Loucy (cell line): ENCODE results near the gene CYP1B1.
"Not testable (repeated sequence)": the region's sequence is repeated elsewhere in the genome, so short reads cannot be mapped to it uniquely, and the experiment has no call there.

Source experiments
- H2AFZ ChIP-seq: fragments of 200-600 bp; sonication (generic); 2 replicates; pipeline ENCODE4 v1.6.0; 2016; ENCODE audit warnings: antibody characterized with exemption, mild to moderate bottlenecking, low read length, moderate library complexity
- H3F3A ChIP-seq: fragments of 200-600 bp; 2 replicates; pipeline ENCODE4 v1.6.0; 2016; ENCODE audit warnings: antibody characterized with exemption, low read depth, mild to moderate bottlenecking
- H3K27me3 ChIP-seq: fragments of 200-600 bp; sonication (generic); 2 replicates; pipeline ENCODE4 v1.6.1; 2014; ENCODE audit warnings: low read length, mild to moderate bottlenecking; ENCODE audit not compliant: insufficient read depth, poor library complexity, severe bottlenecking
- H3K36me3 ChIP-seq: fragments of 200-600 bp; sonication (generic); 2 replicates; pipeline ENCODE4 v1.6.1; 2016; ENCODE audit warnings: low read length; ENCODE audit not compliant: insufficient read depth
- H3K4me1 ChIP-seq: fragments of 200-600 bp; sonication (generic); 2 replicates; pipeline ENCODE4 v1.5.1; 2014; ENCODE audit warnings: low read length, mild to moderate bottlenecking; ENCODE audit not compliant: insufficient read depth, poor library complexity, severe bottlenecking
- H3K4me2 ChIP-seq: fragments of 200-600 bp; sonication (generic); 2 replicates; pipeline ENCODE4 v1.6.0; 2014; ENCODE audit warnings: antibody characterized with exemption, low read length, low read depth, mild to moderate bottlenecking; ENCODE audit not compliant: poor library complexity, severe bottlenecking
- H3K4me3 ChIP-seq: fragments of 200-600 bp; sonication (generic); 2 replicates; pipeline ENCODE4 v1.5.1; 2014; ENCODE audit warnings: low read length, mild to moderate bottlenecking, mixed read lengths; ENCODE audit not compliant: poor library complexity, severe bottlenecking
- H3K79me2 ChIP-seq: fragments of 200-600 bp; sonication (generic); 2 replicates; pipeline ENCODE4 v1.6.1; 2014; ENCODE audit warnings: low read length; ENCODE audit not compliant: insufficient read depth
- H3K9ac ChIP-seq: fragments of 200-600 bp; sonication (generic); 2 replicates; pipeline ENCODE4 v1.6.0; 2014; ENCODE audit warnings: mild to moderate bottlenecking, low read depth, low read length, moderate library complexity; ENCODE audit not compliant: poor library complexity, severe bottlenecking
- H3K9me2 ChIP-seq: fragments of 200-600 bp; sonication (generic); replicated peaks from 2 replicates; pipeline ENCODE4 v1.6.1; 2016; ENCODE audit warnings: low read depth, low read length, mixed read lengths
- H3K9me3 ChIP-seq: fragments of 200-600 bp; sonication (generic); 2 replicates; pipeline ENCODE4 v1.6.1; 2014; ENCODE audit warnings: mild to moderate bottlenecking, antibody characterized with exemption, low read length, low read depth; ENCODE audit not compliant: insufficient read depth
- H4K20me1 ChIP-seq: fragments of 200-600 bp; sonication (generic); 2 replicates; pipeline ENCODE4 v1.6.0; 2014; ENCODE audit warnings: antibody characterized with exemption, low read length, mild to moderate bottlenecking; ENCODE audit not compliant: insufficient read depth, poor library complexity, severe bottlenecking
- CTCF ChIP-seq: fragments of 200-600 bp; sonication (generic); conservative IDR thresholded peaks from 2 replicates; pipeline ENCODE4 v1.5.1; 2014; ENCODE audit warnings: mild to moderate bottlenecking, antibody characterized with exemption, low read length
- EZH2phosphoT487 ChIP-seq: fragments of 200-600 bp; IDR thresholded peaks from 2 replicates; pipeline ENCODE4 v1.6.1; 2018; ENCODE audit warnings: antibody characterized with exemption, mild to moderate bottlenecking, moderate library complexity, borderline replicate concordance

CYP1B1 gene

GRCh38 chr2:38090928-38091327 lies 15.0 kb upstream of the CYP1B1 start:
- Histone ChIP-seq H3K9me2 (no peaks in the 10 kb centered on the region), H3K4me2 (no peak overlapping the region), H4K20me1 (no peaks in the 10 kb centered on the region), H2AFZ (no peak overlapping the region), H3K9me3 (no peaks in the 10 kb centered on the region), H3F3A (no peaks in the 10 kb centered on the region), H3K4me1 (no peaks in the 10 kb centered on the region), H3K9ac (no peak overlapping the region), H3K79me2 (no peaks in the 10 kb centered on the region), H3K4me3 (no peak overlapping the region), H3K36me3 (no peaks in the 10 kb centered on the region), H3K27me3 (no peaks in the 10 kb centered on the region)
- no peak for TF ChIP-seq EZH2phosphoT487
- TF ChIP-seq CTCF: no peak

- H3K36me3 ChIP-seq: not testable (repeated sequence)
Measured at GRCh38 chr2:38090212-38090611, 14.3 kb upstream of the CYP1B1 start.

GRCh38 chr2:38085998-38086698 lies 10.2 kb upstream of the CYP1B1 start:
- not testable (repeated sequence) for H3K4me3 ChIP-seq, H3K79me2 ChIP-seq, H3K9me2 ChIP-seq

More at GRCh38 chr2:38090212-38090611, 14.3 kb upstream of the CYP1B1 start:
- H2AFZ ChIP-seq, H3F3A ChIP-seq, H3K79me2 ChIP-seq, H3K4me1 ChIP-seq, H3K4me2 ChIP-seq, H3K9me2 ChIP-seq, H3K4me3 ChIP-seq, H3K9ac ChIP-seq, H3K27me3 ChIP-seq, H3K9me3 ChIP-seq, H4K20me1 ChIP-seq: not testable (repeated sequence)

GRCh38 chr2:38084556-38084955 lies 8.6 kb upstream of the CYP1B1 start:
- not testable (repeated sequence) for H3K27me3 ChIP-seq, H3K79me2 ChIP-seq, H3K4me3 ChIP-seq, H3F3A ChIP-seq, H3K36me3 ChIP-seq, H3K9me3 ChIP-seq, H3K4me1 ChIP-seq, H3K9ac ChIP-seq, H3K9me2 ChIP-seq, H4K20me1 ChIP-seq, H2AFZ ChIP-seq, H3K4me2 ChIP-seq

More at GRCh38 chr2:38085998-38086698, 10.2 kb upstream of the CYP1B1 start:
- not testable (repeated sequence) for H3K9me3 ChIP-seq, H3K4me2 ChIP-seq, H3F3A ChIP-seq, H3K4me1 ChIP-seq, H2AFZ ChIP-seq, H3K9ac ChIP-seq, H4K20me1 ChIP-seq, H3K36me3 ChIP-seq, H3K27me3 ChIP-seq

GRCh38 chr2:38082727-38083126 lies 6.8 kb upstream of the CYP1B1 start:
- not testable (repeated sequence) for H3K9me2 ChIP-seq, H3K4me2 ChIP-seq, H2AFZ ChIP-seq, H3F3A ChIP-seq, H3K79me2 ChIP-seq, H4K20me1 ChIP-seq, H3K9me3 ChIP-seq, H3K9ac ChIP-seq, H3K4me1 ChIP-seq, H3K36me3 ChIP-seq, H3K4me3 ChIP-seq, H3K27me3 ChIP-seq
